Prostate gland (tissue), 2 donors: ENCODE results near the gene RUBCN.

ENCODE experiments used
- POLR2A ChIP-seq: fragments of 450-650 bp; IDR thresholded peaks from one replicate; pipeline ENCODE4 v1.6.1; 2016; ENCODE audit warnings: antibody characterized with exemption, mild to moderate bottlenecking
- POLR2AphosphoS5 ChIP-seq: sonication (generic); formaldehyde crosslinking; IDR thresholded peaks from one replicate; pipeline ENCODE4 v1.6.1; 2017; ENCODE audit warnings: antibody characterized with exemption
- TF ChIP-seq, protein P1 (sequence below), 4 experiments: fragments of 200-600 bp in 2 of 4; fragments of 450-650 bp in 2 of 4; sonication (generic) in 2 of 4; IDR thresholded peaks; 1 replicate in 3 of 4; 2 replicates in 1 of 4; pipeline ENCODE4 v1.5.1; 2016 to 2019; ENCODE audit warnings: antibody characterized with exemption in 4 of 4, mild to moderate bottlenecking in 2 of 4, moderate library complexity in 2 of 4

DNA sequence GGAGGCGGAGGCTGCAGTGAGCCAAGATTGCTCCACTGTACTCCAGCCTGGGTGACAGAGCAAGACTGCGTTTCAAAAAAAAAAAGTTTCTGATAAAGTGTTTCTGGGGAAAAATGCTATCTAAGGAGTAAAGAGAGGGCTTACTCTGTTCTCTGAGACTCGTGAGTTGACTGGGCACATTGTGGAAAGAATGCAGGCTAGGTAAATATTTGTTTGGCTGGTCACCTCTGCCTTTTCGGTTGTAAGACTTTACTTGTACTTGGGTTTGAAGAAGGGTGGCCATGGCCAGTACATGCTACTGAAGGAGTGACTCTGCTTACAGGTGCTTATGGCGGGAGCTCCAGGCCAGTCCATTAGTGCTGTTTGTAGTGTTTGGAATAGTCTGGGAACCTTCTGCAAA, 68.7 kb downstream of the RUBCN start:
- TF ChIP-seq, protein P1, sequence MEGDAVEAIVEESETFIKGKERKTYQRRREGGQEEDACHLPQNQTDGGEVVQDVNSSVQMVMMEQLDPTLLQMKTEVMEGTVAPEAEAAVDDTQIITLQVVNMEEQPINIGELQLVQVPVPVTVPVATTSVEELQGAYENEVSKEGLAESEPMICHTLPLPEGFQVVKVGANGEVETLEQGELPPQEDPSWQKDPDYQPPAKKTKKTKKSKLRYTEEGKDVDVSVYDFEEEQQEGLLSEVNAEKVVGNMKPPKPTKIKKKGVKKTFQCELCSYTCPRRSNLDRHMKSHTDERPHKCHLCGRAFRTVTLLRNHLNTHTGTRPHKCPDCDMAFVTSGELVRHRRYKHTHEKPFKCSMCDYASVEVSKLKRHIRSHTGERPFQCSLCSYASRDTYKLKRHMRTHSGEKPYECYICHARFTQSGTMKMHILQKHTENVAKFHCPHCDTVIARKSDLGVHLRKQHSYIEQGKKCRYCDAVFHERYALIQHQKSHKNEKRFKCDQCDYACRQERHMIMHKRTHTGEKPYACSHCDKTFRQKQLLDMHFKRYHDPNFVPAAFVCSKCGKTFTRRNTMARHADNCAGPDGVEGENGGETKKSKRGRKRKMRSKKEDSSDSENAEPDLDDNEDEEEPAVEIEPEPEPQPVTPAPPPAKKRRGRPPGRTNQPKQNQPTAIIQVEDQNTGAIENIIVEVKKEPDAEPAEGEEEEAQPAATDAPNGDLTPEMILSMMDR (IDR thresholded peaks at IDR 0.05) = no peak
- no peak for TF ChIP-seq POLR2AphosphoS5
- no peak for TF ChIP-seq POLR2A
